A549 (cell line): ENCODE data around the gene ANK2. TPM values are rescaled to one million over a fixed set of nuclear protein-coding genes. Genes with fewer than 3 reads are reported as not detected.

ENCODE experiments used
- ATAC-seq, 2 experiments: fragments of 200-7000 bp in 1 of 2; fragments of >200 bp in 1 of 2; cut with Nextera tagmentation in 1 of 2; cut with Tn5 transposase in 1 of 2; 3 replicates each; pipeline versions ENCODE4 v1.8.0 to v1.9.1; 2018 to 2020; ENCODE audit warnings: mild to moderate bottlenecking in 1 of 2, moderate library complexity in 1 of 2
- CTCF ChIA-PET: fragments of 300-600 bp; sonication (Branson Sonifier 250); formaldehyde crosslinking; extraction: SDS; loops from one replicate; lab custom pipeline; 2021; ENCODE audit warnings: antibody characterized with exemption, inconsistent platforms; lab: Yijun Ruan, JAX
- POLR2A ChIA-PET: fragments of 350-600 bp; formaldehyde crosslinking; extraction: SDS; loops from one replicate; lab custom pipeline; 2021; ENCODE audit warnings: antibody characterized with exemption, inconsistent platforms; lab: Yijun Ruan, JAX
- DNase-seq, 2 experiments: peaks; one replicate each; pipeline versions ENCODE4 v3.0.0 to v3.0.0-alpha.2; 2011 to 2016; ENCODE audit warnings: low read depth in 1 of 2, low spot score in 1 of 2
- FAIRE-seq: peaks from 2 replicates; lab custom pipeline; 2011; peaks lifted over from hg19 to GRCh38; lab: Jason Lieb, UNC
- H3K27ac ChIP-seq, 2 experiments: fragments of >200 bp; sonication (Bioruptor Twin); formaldehyde crosslinking; 3 replicates each; pipeline ENCODE4 v1.5.1; 2016 to 2017
- H3K4me1 ChIP-seq: fragments of >200 bp; sonication (Bioruptor Twin); formaldehyde crosslinking; 3 replicates; pipeline ENCODE4 v1.6.1; 2016
- H3K4me2 ChIP-seq: fragments of >200 bp; sonication (Bioruptor Twin); formaldehyde crosslinking; 3 replicates; pipeline ENCODE4 v1.6.1; 2016
- H3K4me3 ChIP-seq: fragments of >200 bp; sonication (Bioruptor Twin); formaldehyde crosslinking; 3 replicates; pipeline ENCODE4 v1.5.1; 2016
- H3K9me3 ChIP-seq: fragments of >200 bp; sonication (Bioruptor Twin); formaldehyde crosslinking; 3 replicates; pipeline ENCODE4 v1.6.1; 2016
- ATOH8 ChIP-seq: fragments of 250-450 bp; sonication (Bioruptor Pico); IDR thresholded peaks from 2 replicates; pipeline ENCODE4 v1.5.0; 2020; ENCODE audit warnings: low read depth, mild to moderate bottlenecking, moderate library complexity
- CEBPB ChIP-seq, 2 experiments: fragments of >200 bp in 1 of 2; sonication (Bioruptor Twin) in 1 of 2; formaldehyde crosslinking in 1 of 2; IDR thresholded peaks; 2 replicates each; pipeline ENCODE4 v1.6.1; 2012 to 2016
- CHD4 ChIP-seq: fragments of 200-600 bp; sonication (generic); IDR thresholded peaks from 2 replicates; pipeline ENCODE4 v1.6.1; 2016; ENCODE audit warnings: antibody characterized with exemption, mild to moderate bottlenecking, borderline replicate concordance
- CTCF ChIP-seq: fragments of >200 bp; sonication (Bioruptor Twin); formaldehyde crosslinking; IDR thresholded peaks from 3 replicates; pipeline ENCODE4 v1.5.1; 2016
- EHMT2 ChIP-seq: fragments of 200-600 bp; sonication (generic); IDR thresholded peaks from 2 replicates; pipeline ENCODE4 v1.6.1; 2016; ENCODE audit warnings: antibody characterized with exemption, low read depth, mild to moderate bottlenecking, moderate library complexity
- EP300 ChIP-seq, 2 experiments: fragments of >200 bp; sonication (Bioruptor Twin); formaldehyde crosslinking; IDR thresholded peaks; 2 replicates in 1 of 2; 3 replicates in 1 of 2; pipeline ENCODE4 v1.6.1; 2016 to 2017
- ESRRA ChIP-seq: fragments of 150-350 bp; IDR thresholded peaks from 2 replicates; pipeline ENCODE4 v1.6.1; 2014; ENCODE audit warnings: mild to moderate bottlenecking, low read length, borderline replicate concordance
- FOSL2 ChIP-seq, 2 experiments: fragments of 450-650 bp in 1 of 2; fragments of >200 bp in 1 of 2; sonication (Bioruptor Twin) in 1 of 2; formaldehyde crosslinking; IDR thresholded peaks; 2 replicates each; pipeline versions ENCODE4 v1.5.0 to v1.6.1; 2016 to 2020; ENCODE audit warnings: mild to moderate bottlenecking in 1 of 2, moderate library complexity in 1 of 2
- GATA3 ChIP-seq: IDR thresholded peaks from 2 replicates; pipeline ENCODE4 v1.6.1; 2012; ENCODE audit warnings: borderline replicate concordance
- HEYL ChIP-seq: fragments of 250-450 bp; sonication (Bioruptor Pico); IDR thresholded peaks from 2 replicates; pipeline ENCODE4 v1.8.0; 2021; ENCODE audit warnings: mild to moderate bottlenecking, moderate library complexity
- JUN ChIP-seq, 2 experiments: fragments of >200 bp; sonication (Bioruptor Twin); formaldehyde crosslinking; IDR thresholded peaks; 2 replicates in 1 of 2; 3 replicates in 1 of 2; pipeline ENCODE4 v1.6.1; 2016 to 2017
- JUNB ChIP-seq: fragments of >200 bp; sonication (Bioruptor Twin); formaldehyde crosslinking; IDR thresholded peaks from 2 replicates; pipeline ENCODE4 v1.6.1; 2016
- MAFK ChIP-seq: fragments of 450-650 bp; IDR thresholded peaks from 2 replicates; pipeline ENCODE4 v1.6.1; 2014; ENCODE audit not compliant: partially characterized antibody
- MAX ChIP-seq: IDR thresholded peaks from 2 replicates; pipeline ENCODE4 v1.6.1; 2012
- MAZ ChIP-seq: fragments of 150-350 bp; IDR thresholded peaks from 2 replicates; pipeline ENCODE4 v1.6.1; 2014; ENCODE audit warnings: antibody characterized with exemption, low read depth, low read length, borderline replicate concordance
- NPAS2 ChIP-seq: fragments of 250-450 bp; sonication (Bioruptor Pico); IDR thresholded peaks from 2 replicates; pipeline ENCODE4 v1.8.0; 2022; ENCODE audit warnings: mild to moderate bottlenecking, moderate library complexity, borderline replicate concordance
- POLR2A ChIP-seq: IDR thresholded peaks from 2 replicates; pipeline ENCODE4 v1.6.1; 2012; ENCODE audit warnings: mild to moderate bottlenecking, low read length
- RAD21 ChIP-seq, 2 experiments: fragments of >200 bp in 1 of 2; sonication (Bioruptor Twin) in 1 of 2; formaldehyde crosslinking in 1 of 2; IDR thresholded peaks in 1 of 2; conservative IDR thresholded peaks in 1 of 2; 2 replicates in 1 of 2; 3 replicates in 1 of 2; pipeline ENCODE4 v1.6.1; 2012 to 2018; ENCODE audit warnings: inconsistent platforms in 1 of 2
- RARB ChIP-seq: fragments of 250-450 bp; sonication (Bioruptor Pico); IDR thresholded peaks from 2 replicates; pipeline ENCODE4 v1.8.0; 2021; ENCODE audit warnings: mild to moderate bottlenecking, moderate library complexity
- RCOR1 ChIP-seq: fragments of 150-350 bp; IDR thresholded peaks from 2 replicates; pipeline ENCODE4 v1.6.1; 2014; ENCODE audit warnings: antibody characterized with exemption, low read length, low read depth
- SREBF2 ChIP-seq: fragments of 450-650 bp; IDR thresholded peaks from 2 replicates; pipeline ENCODE4 v1.6.1; 2014; ENCODE audit warnings: mild to moderate bottlenecking, moderate library complexity
- ZFP36 ChIP-seq: fragments of 450-650 bp; IDR thresholded peaks from 2 replicates; pipeline ENCODE4 v1.6.1; 2014; ENCODE audit warnings: borderline replicate concordance; ENCODE audit not compliant: partially characterized antibody
- ZNF302 ChIP-seq: fragments of 250-450 bp; sonication (Bioruptor Pico); IDR thresholded peaks from 2 replicates; pipeline ENCODE4 v1.9.0; 2021; ENCODE audit warnings: inconsistent platforms, mild to moderate bottlenecking, moderate library complexity
- ZSCAN20 ChIP-seq: fragments of 250-450 bp; sonication (Bioruptor Pico); IDR thresholded peaks from 2 replicates; pipeline ENCODE4 v1.8.0; 2022; ENCODE audit warnings: mild to moderate bottlenecking, moderate library complexity
- WGBS: methylation state at CpG from one replicate; pipeline ENCODE4 v1.1.6; 2017; ENCODE audit errors: missing lambda C conversion rate; 5-methylcytosine and 5-hydroxymethylcytosine counted together
- polyA plus RNA-seq, 4 experiments: library from polyadenylated mRNA; depleted of rRNA in 3 of 4; stranded (reverse); fragments of >200 nt; fragmentation: RNase III in 1 of 4; extraction: RNeasy Plus Mini Kit Qiagen cat#74134 plus additional on column Dnase treatment in 1 of 4; gene quantifications; 2 replicates in 3 of 4; 3 replicates in 1 of 4; pipeline ENCODE4 v1.2.3, GENCODE V29; 2011 to 2017

The ANK2 gene
- polyA plus RNA-seq, 2 of the 4 experiments (the other 2 are of a cell fraction): 1.4 to 3.1 TPM

- Histone ChIP-seq H3K27ac (no peak overlapping the region), H3K4me2 (no peak overlapping the region), H3K4me3 (no peak overlapping the region), H3K9me3 (no peaks in the 10 kb centered on the region; the same call in 2 of the 3 replicates), H3K4me1 (no peaks in the 10 kb centered on the region)
- DNase-seq (no peak), FAIRE-seq (no peak), ATAC-seq (no peak)
- 17% methylated on average over 3 of the region's 3 CpGs for WGBS
- ChIA-PET CTCF (no interaction called here), POLR2A (no interaction called here)
- TF ChIP-seq JUNB (no peak), MAFK (peak; percentile 91), MAX (no peak)
These were observed 307.0 kb downstream of the ANK2 start for GRCh38 chr4:113356453-113356852.

GRCh38 chr4:113358784-113359183 is 309.3 kb downstream of the ANK2 start:
- Histone ChIP-seq H3K27ac (no peak overlapping the region), H3K9me3 (no peaks in the 10 kb centered on the region; the same call in 2 of the 3 replicates), H3K4me3 (no peak overlapping the region), H3K4me2 (no peak overlapping the region), H3K4me1 (no peaks in the 10 kb centered on the region)
- ATAC-seq: peak in 1 of 2 experiments; percentile 32; a peak in 1 of 6 replicates
- TF ChIP-seq RAD21 (conservative IDR thresholded peaks at IDR 0.05 in 1 of 2, IDR thresholded peaks at IDR 0.05 in 1 of 2) (peak; percentile 25 to 51; a peak in 2 of 5 replicates), GATA3 (no peak), SREBF2 (no peak), CTCF (0 out of 3 replicates have a peak, but pooled peaks have one; percentile 16), RCOR1 (no peak), NPAS2 (no peak)
- CTCF ChIA-PET: no interaction called here
- no peak for FAIRE-seq
- 15% methylated on average over 5 of the region's 5 CpGs for WGBS
- peak in 1 of 2 experiments; percentile 6 for DNase-seq
- POLR2A ChIA-PET: no interaction called here

GRCh38 chr4:113365377-113365776 is 315.9 kb downstream of the ANK2 start:
- no peak for TF ChIP-seq CTCF
- TF ChIP-seq POLR2A: no peak
- TF ChIP-seq CHD4: no peak
- no peak for TF ChIP-seq EP300 (IDR thresholded peaks at IDR 0.05)
- no peak for TF ChIP-seq ZNF302 (CRISPR knock-in tag)
- no peak for TF ChIP-seq EHMT2
- TF ChIP-seq ZFP36: no peak
- TF ChIP-seq GATA3: no peak
- H3K4me2 ChIP-seq: no peak overlapping the region
- FAIRE-seq: no peak
- ChIA-PET CTCF (no interaction called here), POLR2A (no interaction called here)
- H3K27ac ChIP-seq: no peak overlapping the region
- no peak overlapping the region for H3K4me3 ChIP-seq
- no peaks in the 10 kb centered on the region for H3K4me1 ChIP-seq
- DNase-seq: no peak
- no peak for ATAC-seq
- H3K9me3 ChIP-seq: no peaks in the 10 kb centered on the region
- 3% methylated on average over 2 of the region's 2 CpGs for WGBS

GRCh38 chr4:113368056-113368455 is 318.6 kb downstream of the ANK2 start:
- 87% methylated on average over 2 of the region's 2 CpGs for WGBS
- no peak overlapping the region for H3K27ac ChIP-seq
- ChIA-PET CTCF (interaction anchor here (0.6 kb wide), 1 partner anchor 157 kb away, joined by 4 read pairs; no protein-coding TSS in a partner anchor), POLR2A (no interaction called here)
- no peak for DNase-seq
- H3K9me3 ChIP-seq: no peaks in the 10 kb centered on the region
- TF ChIP-seq ESRRA (no peak), JUN (IDR thresholded peaks at IDR 0.05) (no peak), FOSL2 (IDR thresholded peaks at IDR 0.05) (no peak), FOSL2 (CRISPR knock-in tag; IDR thresholded peaks at IDR 0.05) (no peak), POLR2A (no peak), ATOH8 (CRISPR knock-in tag) (no peak), ZSCAN20 (CRISPR knock-in tag) (no peak), MAX (no peak), NPAS2 (no peak), MAZ (no peak), CEBPB (IDR thresholded peaks at IDR 0.05) (no peak), EHMT2 (no peak), HEYL (CRISPR knock-in tag) (no peak), RARB (no peak)
- no peaks in the 10 kb centered on the region for H3K4me1 ChIP-seq
- H3K4me2 ChIP-seq: no peak overlapping the region
- FAIRE-seq: no peak
- H3K4me3 ChIP-seq: no peak overlapping the region
- ATAC-seq: no peak
